HepG2 (cell line): ENCODE measurements around the gene GMPPB. TPM values are rescaled to one million over a fixed set of nuclear protein-coding genes. Genes with fewer than 3 reads are reported as not detected.

ENCODE experiments used
- ARHGAP35 ChIP-seq: sonication (generic); formaldehyde crosslinking; IDR thresholded peaks from 2 replicates; pipeline ENCODE4 v1.9.0; 2022; ENCODE audit warnings: mild to moderate bottlenecking, inconsistent platforms, moderate library complexity, missing genetic modification reagents, borderline replicate concordance
- GFI1 ChIP-seq: sonication (generic); formaldehyde crosslinking; IDR thresholded peaks from 2 replicates; pipeline ENCODE4 v1.5.0; 2020; ENCODE audit warnings: missing genetic modification reagents, mild to moderate bottlenecking, borderline replicate concordance
- HCFC1 ChIP-seq: fragments of 150-350 bp; IDR thresholded peaks from 2 replicates; pipeline ENCODE4 v1.6.1; 2014; ENCODE audit warnings: low read depth, low read length
- HNF4G ChIP-seq, 2 experiments: sonication (generic) in 1 of 2; formaldehyde crosslinking in 1 of 2; IDR thresholded peaks; 2 replicates each; pipeline versions ENCODE4 v1.4.0 to v1.6.1; 2011 to 2020; ENCODE audit warnings: borderline replicate concordance in 2 of 2, low read depth in 2 of 2, mild to moderate bottlenecking in 2 of 2, low read length in 1 of 2, missing genetic modification reagents in 1 of 2, moderate library complexity in 1 of 2
- MTA3 ChIP-seq: sonication (generic); formaldehyde crosslinking; IDR thresholded peaks from 2 replicates; pipeline ENCODE4 v1.4.0; 2020; ENCODE audit warnings: missing genetic modification reagents
- NCOA1 ChIP-seq: sonication (generic); formaldehyde crosslinking; IDR thresholded peaks from 2 replicates; pipeline ENCODE4 v1.9.0; 2021; ENCODE audit warnings: missing genetic modification reagents
- NFE2L2 ChIP-seq: fragments of 150-350 bp; IDR thresholded peaks from 2 replicates; pipeline ENCODE4 v1.6.1; 2014; ENCODE audit warnings: low read length
- NR3C1 ChIP-seq: sonication (generic); formaldehyde crosslinking; IDR thresholded peaks from 2 replicates; pipeline ENCODE4 v1.4.0; 2020; ENCODE audit warnings: missing genetic modification reagents
- SMC3 ChIP-seq: IDR thresholded peaks from 2 replicates; pipeline ENCODE4 v1.6.1; 2011; ENCODE audit warnings: low read length, improper control_type of control experiment
- ZMYM2 ChIP-seq: sonication (generic); formaldehyde crosslinking; IDR thresholded peaks from 2 replicates; pipeline ENCODE4 v1.8.0; 2022; ENCODE audit warnings: mild to moderate bottlenecking, missing genetic modification reagents
- ZNF225 ChIP-seq: sonication (generic); formaldehyde crosslinking; IDR thresholded peaks from 2 replicates; pipeline ENCODE4 v1.4.0; 2020; ENCODE audit warnings: mild to moderate bottlenecking, missing genetic modification reagents
- ZNF547 ChIP-seq: sonication (generic); formaldehyde crosslinking; IDR thresholded peaks from 2 replicates; pipeline ENCODE4 v1.5.1; 2020; ENCODE audit warnings: mild to moderate bottlenecking, missing genetic modification reagents
- ZNF670 ChIP-seq: sonication (generic); formaldehyde crosslinking; IDR thresholded peaks from 2 replicates; pipeline ENCODE4 v1.8.0; 2022; ENCODE audit warnings: mild to moderate bottlenecking, missing genetic modification reagents, borderline replicate concordance
- ZNF749 ChIP-seq: sonication (generic); formaldehyde crosslinking; IDR thresholded peaks from 2 replicates; pipeline ENCODE4 v1.8.0; 2022; ENCODE audit warnings: mild to moderate bottlenecking, missing genetic modification reagents, moderate library complexity, borderline replicate concordance
- polyA plus RNA-seq, 8 experiments: library from polyadenylated mRNA; depleted of rRNA in 3 of 8; stranded (reverse) in 7 of 8; unstranded in 1 of 8; fragments of >200 nt; fragmentation: Illumina TruSeq in 4 of 8; extraction: Trizol in 4 of 8; gene quantifications; 2 replicates each; pipeline versions ENCODE4 v1.2.1 to v1.2.3, GENCODE V29; 2011 to 2016; ENCODE audit warnings: low read depth in 4 of 8, missing spikeins in 1 of 8, mixed read lengths in 1 of 8; ENCODE audit not compliant: insufficient read depth in 1 of 8
- total RNA-seq, 5 experiments: library from RNA; depleted of rRNA; stranded (reverse); fragments of >200 nt; fragmentation: Illumina TruSeq; extraction: Trizol; gene quantifications; 2 replicates each; pipeline ENCODE4 v1.2.3, GENCODE V29; 2016; ENCODE audit warnings: low read depth in 1 of 5
- TF ChIP-seq, protein P1 (sequence below): sonication (generic); formaldehyde crosslinking; IDR thresholded peaks from 2 replicates; pipeline ENCODE4 v1.8.0; 2022; ENCODE audit warnings: mild to moderate bottlenecking, missing genetic modification reagents; ENCODE audit not compliant: insufficient replicate concordance
- TF ChIP-seq, protein P2 (sequence below): sonication (generic); formaldehyde crosslinking; IDR thresholded peaks from 2 replicates; pipeline ENCODE4 v1.4.0; 2020; ENCODE audit warnings: missing genetic modification reagents
- TF ChIP-seq, protein P3 (sequence below): sonication (generic); formaldehyde crosslinking; IDR thresholded peaks from 2 replicates; pipeline ENCODE4 v1.8.0; 2022; ENCODE audit warnings: mild to moderate bottlenecking, missing genetic modification reagents, moderate library complexity
- TF ChIP-seq, protein P4 (sequence below): sonication (generic); formaldehyde crosslinking; conservative IDR thresholded peaks from 2 replicates; pipeline ENCODE4 v1.4.0; 2020; ENCODE audit warnings: missing genetic modification reagents
- TF ChIP-seq, protein P5 (sequence below): IDR thresholded peaks from 2 replicates; pipeline ENCODE4 v1.6.1; 2016

GMPPB gene
- total and polyA plus RNA-seq, 2 of the 13 experiments (the other 11 are each of a cell fraction or from before 2014, with no cell fraction given): 6.5 to 23.1 TPM

DNA sequence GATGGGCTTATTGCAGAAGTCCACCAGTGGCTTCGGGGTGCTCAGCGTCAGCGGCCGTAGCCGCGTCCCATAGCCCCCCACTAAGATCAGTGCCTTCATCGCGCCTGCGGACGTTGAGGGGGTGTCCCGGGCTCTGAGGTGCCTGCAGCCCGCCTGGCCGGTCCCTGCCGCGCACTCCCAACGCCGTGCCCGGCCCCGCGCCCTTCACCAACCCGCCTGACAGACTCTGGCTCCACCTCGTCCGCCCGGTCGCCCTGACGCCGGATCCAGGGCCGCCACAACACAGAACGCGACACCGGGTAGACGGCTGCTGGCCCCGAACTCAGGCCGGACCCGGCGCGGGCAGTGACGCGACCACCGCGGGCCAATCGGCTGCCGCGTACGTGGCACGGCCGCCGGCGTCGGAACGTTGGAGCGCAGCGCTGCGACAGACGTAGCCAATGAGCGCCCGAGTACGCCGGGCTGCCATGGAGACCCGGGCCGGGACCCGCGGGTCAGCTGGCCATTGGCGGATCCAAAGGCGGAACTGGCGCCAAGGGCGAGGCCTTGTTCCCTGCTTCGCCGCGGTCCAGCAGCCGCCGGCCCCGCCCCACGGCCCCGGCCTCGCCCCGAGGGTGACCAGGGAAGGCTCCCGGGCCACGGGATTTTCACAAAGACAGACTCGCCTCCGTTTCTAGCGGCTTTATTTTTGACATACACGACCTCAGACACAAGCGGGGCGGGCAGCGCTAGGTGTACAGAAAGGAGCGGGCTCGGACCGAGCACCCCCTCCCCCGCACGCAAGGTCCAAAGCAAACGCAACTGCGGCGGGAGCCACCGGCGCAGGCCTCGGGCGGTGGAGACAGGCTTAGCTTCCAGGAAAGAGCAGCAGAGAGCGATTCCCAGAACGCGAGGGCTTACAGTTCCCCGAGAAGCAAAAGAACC lies at the start of gene GMPPB (continued):
- TF ChIP-seq, protein P1, sequence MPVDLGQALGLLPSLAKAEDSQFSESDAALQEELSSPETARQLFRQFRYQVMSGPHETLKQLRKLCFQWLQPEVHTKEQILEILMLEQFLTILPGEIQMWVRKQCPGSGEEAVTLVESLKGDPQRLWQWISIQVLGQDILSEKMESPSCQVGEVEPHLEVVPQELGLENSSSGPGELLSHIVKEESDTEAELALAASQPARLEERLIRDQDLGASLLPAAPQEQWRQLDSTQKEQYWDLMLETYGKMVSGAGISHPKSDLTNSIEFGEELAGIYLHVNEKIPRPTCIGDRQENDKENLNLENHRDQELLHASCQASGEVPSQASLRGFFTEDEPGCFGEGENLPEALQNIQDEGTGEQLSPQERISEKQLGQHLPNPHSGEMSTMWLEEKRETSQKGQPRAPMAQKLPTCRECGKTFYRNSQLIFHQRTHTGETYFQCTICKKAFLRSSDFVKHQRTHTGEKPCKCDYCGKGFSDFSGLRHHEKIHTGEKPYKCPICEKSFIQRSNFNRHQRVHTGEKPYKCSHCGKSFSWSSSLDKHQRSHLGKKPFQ (CRISPR knock-in tag): no peak
- TF ChIP-seq SMC3: no peak
- TF ChIP-seq, protein P2, sequence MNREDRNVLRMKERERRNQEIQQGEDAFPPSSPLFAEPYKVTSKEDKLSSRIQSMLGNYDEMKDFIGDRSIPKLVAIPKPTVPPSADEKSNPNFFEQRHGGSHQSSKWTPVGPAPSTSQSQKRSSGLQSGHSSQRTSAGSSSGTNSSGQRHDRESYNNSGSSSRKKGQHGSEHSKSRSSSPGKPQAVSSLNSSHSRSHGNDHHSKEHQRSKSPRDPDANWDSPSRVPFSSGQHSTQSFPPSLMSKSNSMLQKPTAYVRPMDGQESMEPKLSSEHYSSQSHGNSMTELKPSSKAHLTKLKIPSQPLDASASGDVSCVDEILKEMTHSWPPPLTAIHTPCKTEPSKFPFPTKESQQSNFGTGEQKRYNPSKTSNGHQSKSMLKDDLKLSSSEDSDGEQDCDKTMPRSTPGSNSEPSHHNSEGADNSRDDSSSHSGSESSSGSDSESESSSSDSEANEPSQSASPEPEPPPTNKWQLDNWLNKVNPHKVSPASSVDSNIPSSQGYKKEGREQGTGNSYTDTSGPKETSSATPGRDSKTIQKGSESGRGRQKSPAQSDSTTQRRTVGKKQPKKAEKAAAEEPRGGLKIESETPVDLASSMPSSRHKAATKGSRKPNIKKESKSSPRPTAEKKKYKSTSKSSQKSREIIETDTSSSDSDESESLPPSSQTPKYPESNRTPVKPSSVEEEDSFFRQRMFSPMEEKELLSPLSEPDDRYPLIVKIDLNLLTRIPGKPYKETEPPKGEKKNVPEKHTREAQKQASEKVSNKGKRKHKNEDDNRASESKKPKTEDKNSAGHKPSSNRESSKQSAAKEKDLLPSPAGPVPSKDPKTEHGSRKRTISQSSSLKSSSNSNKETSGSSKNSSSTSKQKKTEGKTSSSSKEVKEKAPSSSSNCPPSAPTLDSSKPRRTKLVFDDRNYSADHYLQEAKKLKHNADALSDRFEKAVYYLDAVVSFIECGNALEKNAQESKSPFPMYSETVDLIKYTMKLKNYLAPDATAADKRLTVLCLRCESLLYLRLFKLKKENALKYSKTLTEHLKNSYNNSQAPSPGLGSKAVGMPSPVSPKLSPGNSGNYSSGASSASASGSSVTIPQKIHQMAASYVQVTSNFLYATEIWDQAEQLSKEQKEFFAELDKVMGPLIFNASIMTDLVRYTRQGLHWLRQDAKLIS: no peak
- TF ChIP-seq NCOA1 (CRISPR knock-in tag): no peak
- TF ChIP-seq ZNF225: 0 out of 2 replicates have a peak, but pooled peaks have one; percentile 21
- TF ChIP-seq ZNF670 (CRISPR knock-in tag): no peak
- TF ChIP-seq GFI1 (CRISPR knock-in tag): no peak
- no peak; the same call in 1 of the 2 replicates for TF ChIP-seq HCFC1
- peak; percentile 87; the same call in 1 of the 2 replicates for TF ChIP-seq ZNF749 (CRISPR knock-in tag)
- TF ChIP-seq, protein P3, sequence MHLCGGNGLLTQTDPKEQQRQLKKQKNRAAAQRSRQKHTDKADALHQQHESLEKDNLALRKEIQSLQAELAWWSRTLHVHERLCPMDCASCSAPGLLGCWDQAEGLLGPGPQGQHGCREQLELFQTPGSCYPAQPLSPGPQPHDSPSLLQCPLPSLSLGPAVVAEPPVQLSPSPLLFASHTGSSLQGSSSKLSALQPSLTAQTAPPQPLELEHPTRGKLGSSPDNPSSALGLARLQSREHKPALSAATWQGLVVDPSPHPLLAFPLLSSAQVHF (CRISPR knock-in tag): peak; percentile 95
- TF ChIP-seq, protein P4, sequence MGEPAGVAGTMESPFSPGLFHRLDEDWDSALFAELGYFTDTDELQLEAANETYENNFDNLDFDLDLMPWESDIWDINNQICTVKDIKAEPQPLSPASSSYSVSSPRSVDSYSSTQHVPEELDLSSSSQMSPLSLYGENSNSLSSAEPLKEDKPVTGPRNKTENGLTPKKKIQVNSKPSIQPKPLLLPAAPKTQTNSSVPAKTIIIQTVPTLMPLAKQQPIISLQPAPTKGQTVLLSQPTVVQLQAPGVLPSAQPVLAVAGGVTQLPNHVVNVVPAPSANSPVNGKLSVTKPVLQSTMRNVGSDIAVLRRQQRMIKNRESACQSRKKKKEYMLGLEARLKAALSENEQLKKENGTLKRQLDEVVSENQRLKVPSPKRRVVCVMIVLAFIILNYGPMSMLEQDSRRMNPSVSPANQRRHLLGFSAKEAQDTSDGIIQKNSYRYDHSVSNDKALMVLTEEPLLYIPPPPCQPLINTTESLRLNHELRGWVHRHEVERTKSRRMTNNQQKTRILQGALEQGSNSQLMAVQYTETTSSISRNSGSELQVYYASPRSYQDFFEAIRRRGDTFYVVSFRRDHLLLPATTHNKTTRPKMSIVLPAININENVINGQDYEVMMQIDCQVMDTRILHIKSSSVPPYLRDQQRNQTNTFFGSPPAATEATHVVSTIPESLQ (CRISPR knock-in tag): no peak
- TF ChIP-seq, protein P5, sequence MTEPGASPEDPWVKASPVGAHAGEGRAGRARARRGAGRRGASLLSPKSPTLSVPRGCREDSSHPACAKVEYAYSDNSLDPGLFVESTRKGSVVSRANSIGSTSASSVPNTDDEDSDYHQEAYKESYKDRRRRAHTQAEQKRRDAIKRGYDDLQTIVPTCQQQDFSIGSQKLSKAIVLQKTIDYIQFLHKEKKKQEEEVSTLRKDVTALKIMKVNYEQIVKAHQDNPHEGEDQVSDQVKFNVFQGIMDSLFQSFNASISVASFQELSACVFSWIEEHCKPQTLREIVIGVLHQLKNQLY (CRISPR knock-in tag): no peak
- no peak for TF ChIP-seq HNF4G (IDR thresholded peaks at IDR 0.05; ENCODE audit: borderline replicate concordance, low read depth, low read length)
- TF ChIP-seq HNF4G (CRISPR knock-in tag; IDR thresholded peaks at IDR 0.05; ENCODE audit: borderline replicate concordance, low read depth): peak; percentile 15; the same call in 1 of the 2 replicates
- TF ChIP-seq MTA3 (CRISPR knock-in tag): no peak
- TF ChIP-seq ZNF547: no peak; the same call in 1 of the 2 replicates
- no peak for TF ChIP-seq ZMYM2
- TF ChIP-seq NFE2L2: no peak
- TF ChIP-seq ARHGAP35: peak; percentile 19; the same call in 1 of the 2 replicates
- no peak for TF ChIP-seq NR3C1 (CRISPR knock-in tag)
